ENCODE results near the gene CTDSP2. TPM values are rescaled to one million over a fixed set of nuclear protein-coding genes. Genes with fewer than 3 reads are reported as not detected.
"Not testable (repeated sequence)": the region's sequence is repeated elsewhere in the genome, so short reads cannot be mapped to it uniquely, and the experiment has no call there.

Gene CTDSP2
- polyA plus RNA-seq, 2 of the 4 experiments (the other 2 are of a cell fraction): 31.3 to 87.7 TPM

GRCh38 chr12:57863676-57864075, 17.1 kb upstream of the CTDSP2 start (continued):
- TF ChIP-seq REST (IDR thresholded peaks at IDR 0.05) (no peak), RAD21 (conservative IDR thresholded peaks at IDR 0.05 in 1 of 2, IDR thresholded peaks at IDR 0.05 in 1 of 2) (no peak), CBX8 (IDR thresholded peaks at IDR 0.05) (no peak), JUNB (IDR thresholded peaks at IDR 0.05) (no peak)

- no peaks in the 10 kb centered on the region for H3K9me3 ChIP-seq
- H3K4me2 ChIP-seq: peak overlapping the region; percentile 21; the same call in 2 of the 3 replicates
- FAIRE-seq (no peak), DNase-seq (ENCODE audit: low read depth in 1 of 2, low spot score in 1 of 2) (no peak), ATAC-seq (no peak)
- H3K4me3 ChIP-seq: no peak overlapping the region
- H3K4me1 ChIP-seq: peaks cover 25% of the 10 kb centered on the region
- TF ChIP-seq POLR2A (IDR thresholded peaks at IDR 0.05; ENCODE audit: low read length) (no peak), CHD4 (IDR thresholded peaks at IDR 0.05; ENCODE audit: borderline replicate concordance) (no peak), MAFK (IDR thresholded peaks at IDR 0.05; ENCODE audit: partially characterized antibody) (no peak), SMC3 (IDR thresholded peaks at IDR 0.05) (no peak), ZFP36 (IDR thresholded peaks at IDR 0.05; ENCODE audit: borderline replicate concordance, partially characterized antibody) (no peak), EP300 (IDR thresholded peaks at IDR 0.05) (no peak), NFE2L2 (conservative IDR thresholded peaks at IDR 0.05; ENCODE audit: low read length) (no peak), FOSL2 (IDR thresholded peaks at IDR 0.05) (no peak), FOSL2 (CRISPR knock-in tag; IDR thresholded peaks at IDR 0.05) (no peak), RFX5 (IDR thresholded peaks at IDR 0.05) (no peak), RARB (CRISPR knock-in tag; IDR thresholded peaks at IDR 0.05) (no peak), MAZ (IDR thresholded peaks at IDR 0.05; ENCODE audit: borderline replicate concordance, low read depth, low read length) (no peak), CTCF (IDR thresholded peaks at IDR 0.05) (no peak), NPAS2 (CRISPR knock-in tag; IDR thresholded peaks at IDR 0.05; ENCODE audit: borderline replicate concordance) (no peak), PBX3 (IDR thresholded peaks at IDR 0.05) (no peak), HDAC2 (IDR thresholded peaks at IDR 0.05) (no peak), GATA3 (IDR thresholded peaks at IDR 0.05; ENCODE audit: borderline replicate concordance) (no peak)
- peak overlapping the region in 1 of 2 experiments; percentile 36; a peak in 3 of 6 replicates for H3K27ac ChIP-seq
- POLR2A ChIA-PET: interaction anchor here (1.0 to 2.1 kb wide), 2 partner anchors 15 to 29 kb away, joined by 3 to 23 read pairs; partner anchors contain the start of gene CTDSP2
- 89% methylated on average over 4 of the region's 4 CpGs for WGBS (ENCODE audit: missing lambda C conversion rate)
- CTCF ChIA-PET: interaction anchor here (1.1 to 2.4 kb wide), 7 partner anchors 15 to 44 kb away, joined by 3 to 11 read pairs (median 4); no protein-coding TSS in a partner anchor
These were observed 15.4 kb upstream of the CTDSP2 start for GRCh38 chr12:57861967-57862366.

GRCh38 chr12:57860883-57861282, 14.4 kb upstream of the CTDSP2 start:
- peaks cover 22% of the 10 kb centered on the region for H3K4me1 ChIP-seq
- DNase-seq (ENCODE audit: low read depth in 1 of 2, low spot score in 1 of 2); FAIRE-seq; H3K4me3 ChIP-seq; ATAC-seq; H3K9me3 ChIP-seq; H3K27ac ChIP-seq; H3K4me2 ChIP-seq: not testable (repeated sequence)
- POLR2A ChIA-PET: interaction anchor here (1.0 to 2.1 kb wide), 2 partner anchors 14 to 30 kb away, joined by 3 to 23 read pairs; partner anchors contain the start of gene CTDSP2
- WGBS (ENCODE audit: missing lambda C conversion rate): 85% methylated on average over 5 of the region's 5 CpGs
- CTCF ChIA-PET: interaction anchor here (1.1 to 2.4 kb wide), 7 partner anchors 14 to 45 kb away, joined by 3 to 11 read pairs (median 4); no protein-coding TSS in a partner anchor
